Calu3 (cell line): ENCODE measurements around the gene RNF214. TPM values are rescaled to one million over a fixed set of nuclear protein-coding genes. Genes with fewer than 3 reads are reported as not detected.

Experiments used
- BruUV-seq: library from RNA; stranded (reverse); fragments of 400-500 nt; replicated peaks from 2 replicates; lab custom pipeline; 2021; lab: Mats Ljungman, UMichigan
- CTCF ChIA-PET: fragments of 300-600 bp; sonication (Branson Sonifier 250); formaldehyde crosslinking; loops from one replicate; lab custom pipeline; 2022; ENCODE audit warnings: antibody characterized with exemption; lab: Charles Lee
- DNase-seq: peaks from one replicate; pipeline ENCODE4 v3.0.0; 2022
- H3K27ac Mint-ChIP-seq: one replicate; pipeline ENCODE4 v1.8.0; 2022; ENCODE audit warnings: mixed read lengths; ENCODE audit not compliant: unreplicated experiment
- H3K27me3 Mint-ChIP-seq: one replicate; pipeline ENCODE4 v1.8.0; 2022; ENCODE audit warnings: mixed read lengths; ENCODE audit not compliant: unreplicated experiment
- H3K36me3 Mint-ChIP-seq: one replicate; pipeline ENCODE4 v1.8.0; 2022; ENCODE audit warnings: mild to moderate bottlenecking, moderate library complexity, mixed read lengths; ENCODE audit not compliant: insufficient read depth, unreplicated experiment
- H3K4me1 Mint-ChIP-seq: one replicate; pipeline ENCODE4 v1.8.0; 2022; ENCODE audit warnings: mild to moderate bottlenecking, low read depth, mixed read lengths; ENCODE audit not compliant: unreplicated experiment
- H3K4me3 Mint-ChIP-seq: one replicate; pipeline ENCODE4 v1.8.0; 2022; ENCODE audit warnings: mild to moderate bottlenecking, low read depth, moderate library complexity, mixed read lengths; ENCODE audit not compliant: unreplicated experiment
- H3K9me3 Mint-ChIP-seq: one replicate; pipeline ENCODE4 v1.8.0; 2022; ENCODE audit warnings: low read depth, mixed read lengths; ENCODE audit not compliant: unreplicated experiment
- intact Hi-C: fragments of 100-400 bp; cut with micrococcal nuclease; formaldehyde crosslinking; loops from one replicate; pipeline ENCODE4 v1.10.0; 2022; ENCODE audit not compliant: unreplicated experiment
- total RNA-seq: library from RNA; stranded (reverse); gene quantifications from 2 replicates; pipeline ENCODE4 v1.2.3, GENCODE V29; 2022
- TF ChIP-seq, protein P1 (sequence below): fragments of 200-600 bp; IDR thresholded peaks from one replicate; pipeline ENCODE4 v1.8.0; 2022; ENCODE audit warnings: antibody characterized with exemption; ENCODE audit not compliant: unreplicated experiment

RNF214 gene
- total RNA-seq, 1 experiment from 2014 or later: 19.2 TPM

DNA sequence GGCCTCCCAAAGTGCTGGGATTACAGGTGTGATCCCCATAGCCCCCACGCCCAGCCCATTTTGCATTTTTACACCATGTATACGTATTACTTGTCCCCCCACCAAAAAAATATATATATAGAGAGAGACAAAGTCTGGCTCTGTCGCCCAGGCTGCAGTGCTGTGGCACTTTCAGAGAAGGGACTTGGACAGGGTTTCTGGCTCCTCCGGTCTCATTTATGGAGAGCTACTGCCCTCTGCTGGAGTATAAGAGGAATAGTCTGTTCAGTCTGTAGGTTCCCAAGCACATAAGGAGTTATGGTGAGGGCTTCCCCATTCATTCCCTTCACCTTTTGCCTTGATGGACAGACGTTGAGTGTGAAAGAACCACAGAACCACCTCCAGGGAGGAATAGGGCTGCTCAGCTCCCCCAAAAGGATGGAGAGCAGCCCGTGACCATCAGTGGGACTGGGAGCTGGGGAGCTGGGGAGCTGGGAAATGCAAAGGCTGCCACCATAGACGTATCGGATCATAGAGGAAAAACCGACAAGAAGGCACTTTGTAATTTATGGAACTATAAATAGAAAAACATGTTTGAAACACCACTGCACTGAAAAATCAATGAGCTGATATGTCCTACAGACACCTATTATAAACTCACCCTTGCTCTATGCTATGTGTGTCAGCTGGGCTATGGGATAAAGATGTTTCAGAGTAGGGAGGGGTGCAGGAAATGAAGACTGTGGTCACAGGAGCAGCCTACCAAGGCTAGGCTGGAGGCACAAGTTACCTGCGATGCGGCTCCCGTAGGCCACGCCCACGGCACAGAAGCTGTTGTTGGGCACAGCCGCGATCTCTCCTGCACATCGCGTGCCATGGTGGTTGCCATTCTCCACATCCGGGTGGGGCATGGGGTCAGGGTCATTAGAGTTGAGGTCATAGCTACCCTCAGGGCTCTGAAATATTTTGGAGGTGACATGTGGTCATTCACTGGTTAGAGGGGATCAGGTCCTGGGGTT is 5.8 kb upstream of the RNF214 start:
- no peak overlapping the region for H3K4me3 Mint-ChIP-seq
- CTCF ChIA-PET: interaction anchor here (0.7 to 1.5 kb wide), 4 partner anchors 16 to 494 kb away, joined by 3 to 4 read pairs (median 4); partner anchors contain the start of genes APOA5 and SIDT2
- peaks cover 41% of the 10 kb centered on the region for H3K36me3 Mint-ChIP-seq
- no peaks in the 10 kb centered on the region for H3K9me3 Mint-ChIP-seq
- H3K27me3 Mint-ChIP-seq: no peaks in the 10 kb centered on the region
- TF ChIP-seq, protein P1, sequence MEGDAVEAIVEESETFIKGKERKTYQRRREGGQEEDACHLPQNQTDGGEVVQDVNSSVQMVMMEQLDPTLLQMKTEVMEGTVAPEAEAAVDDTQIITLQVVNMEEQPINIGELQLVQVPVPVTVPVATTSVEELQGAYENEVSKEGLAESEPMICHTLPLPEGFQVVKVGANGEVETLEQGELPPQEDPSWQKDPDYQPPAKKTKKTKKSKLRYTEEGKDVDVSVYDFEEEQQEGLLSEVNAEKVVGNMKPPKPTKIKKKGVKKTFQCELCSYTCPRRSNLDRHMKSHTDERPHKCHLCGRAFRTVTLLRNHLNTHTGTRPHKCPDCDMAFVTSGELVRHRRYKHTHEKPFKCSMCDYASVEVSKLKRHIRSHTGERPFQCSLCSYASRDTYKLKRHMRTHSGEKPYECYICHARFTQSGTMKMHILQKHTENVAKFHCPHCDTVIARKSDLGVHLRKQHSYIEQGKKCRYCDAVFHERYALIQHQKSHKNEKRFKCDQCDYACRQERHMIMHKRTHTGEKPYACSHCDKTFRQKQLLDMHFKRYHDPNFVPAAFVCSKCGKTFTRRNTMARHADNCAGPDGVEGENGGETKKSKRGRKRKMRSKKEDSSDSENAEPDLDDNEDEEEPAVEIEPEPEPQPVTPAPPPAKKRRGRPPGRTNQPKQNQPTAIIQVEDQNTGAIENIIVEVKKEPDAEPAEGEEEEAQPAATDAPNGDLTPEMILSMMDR: peak; percentile 49
- BruUV-seq: no TSS peak
- DNase-seq: peak; percentile 35
- peaks cover 14% of the 10 kb centered on the region for H3K4me1 Mint-ChIP-seq
- intact Hi-C loops: loop anchor here (5.0 kb wide), 1 partner anchor 494 kb away; no protein-coding TSS in a partner anchor
- no peak overlapping the region for H3K27ac Mint-ChIP-seq

DNA sequence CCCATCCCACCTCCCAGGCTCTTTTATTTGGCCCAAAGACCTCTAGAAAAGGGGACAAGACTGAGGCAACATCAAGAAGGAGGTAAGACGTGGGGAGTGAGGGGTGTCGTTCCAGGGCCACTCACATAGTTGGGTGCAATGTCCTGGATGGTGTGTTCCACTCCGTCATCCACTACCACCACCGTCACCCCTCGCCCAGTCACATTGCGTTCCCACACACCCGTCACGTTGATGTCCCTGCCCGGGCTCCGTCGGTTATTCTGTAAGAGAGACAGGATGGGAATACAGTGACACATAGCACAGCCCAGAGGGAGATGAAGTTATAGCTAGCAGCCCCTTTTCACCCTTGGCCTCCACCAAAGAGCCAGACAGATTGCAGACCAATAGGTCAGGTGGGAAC is 4.4 kb upstream of the RNF214 start:
- TF ChIP-seq, protein P1: no peak
- no peaks in the 10 kb centered on the region for H3K9me3 Mint-ChIP-seq
- H3K27me3 Mint-ChIP-seq: no peaks in the 10 kb centered on the region
- CTCF ChIA-PET: interaction anchor here (0.7 kb wide), 1 partner anchor 1023 kb away, joined by 3 read pairs; no protein-coding TSS in a partner anchor
- no peak overlapping the region for H3K4me3 Mint-ChIP-seq
- intact Hi-C loops: loop anchor here (5.0 kb wide), 1 partner anchor 496 kb away; no protein-coding TSS in a partner anchor
- BruUV-seq: no TSS peak
- H3K4me1 Mint-ChIP-seq: peaks cover 14% of the 10 kb centered on the region
- H3K36me3 Mint-ChIP-seq: peaks cover 45% of the 10 kb centered on the region
- DNase-seq: no peak
- H3K27ac Mint-ChIP-seq: no peak overlapping the region

DNA sequence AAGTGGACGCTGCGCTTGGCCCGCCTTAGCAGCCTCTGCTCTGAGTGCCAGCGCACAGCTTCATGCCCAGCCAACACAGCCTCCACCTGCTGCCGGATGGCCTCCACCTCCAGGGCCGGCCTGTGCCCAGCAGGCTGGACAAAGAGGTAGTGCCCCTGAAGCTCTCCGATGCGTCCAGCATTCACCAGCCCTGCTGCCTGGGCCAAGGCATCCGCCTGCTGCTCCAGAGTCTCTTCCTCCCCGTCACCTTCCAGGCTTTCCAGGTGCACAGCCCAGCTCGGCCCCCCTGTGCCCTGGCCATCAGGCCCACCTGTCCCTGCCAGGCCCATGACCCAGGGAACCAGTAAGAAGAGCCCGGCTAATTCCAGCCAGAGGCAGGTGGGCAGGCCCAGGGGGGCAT is 3.1 kb upstream of the RNF214 start:
- H3K27ac Mint-ChIP-seq: no peak overlapping the region
- CTCF ChIA-PET: no interaction called here
- no peak overlapping the region for H3K4me3 Mint-ChIP-seq
- no TSS peak for BruUV-seq
- H3K9me3 Mint-ChIP-seq: no peaks in the 10 kb centered on the region
- TF ChIP-seq, protein P1: no peak
- H3K27me3 Mint-ChIP-seq: no peaks in the 10 kb centered on the region
- DNase-seq: no peak
- intact Hi-C loops: loop anchor here (5.0 kb wide), 1 partner anchor 497 kb away; no protein-coding TSS in a partner anchor
- H3K4me1 Mint-ChIP-seq: peaks cover 14% of the 10 kb centered on the region
- peaks cover 45% of the 10 kb centered on the region for H3K36me3 Mint-ChIP-seq

DNA sequence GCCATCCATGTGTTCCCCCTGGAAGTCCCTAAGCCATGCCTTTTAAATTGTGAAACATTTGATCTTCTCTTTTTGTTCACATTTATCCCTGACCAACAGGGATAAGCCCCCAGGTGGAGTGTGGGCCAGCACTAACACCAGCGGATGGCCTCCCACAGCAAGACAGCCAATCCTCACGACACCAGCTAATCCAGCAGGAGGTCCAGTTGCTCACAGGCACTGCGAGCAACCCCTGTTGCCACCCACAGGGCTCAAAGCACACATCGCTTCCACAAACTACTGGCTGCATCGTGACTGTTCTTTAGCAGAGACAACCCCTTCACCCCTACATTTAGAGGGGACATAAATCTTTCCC is 2.6 kb upstream of the RNF214 start:
- no peaks in the 10 kb centered on the region for H3K27me3 Mint-ChIP-seq
- H3K4me3 Mint-ChIP-seq: no peak overlapping the region
- intact Hi-C loops: loop anchor here (5.0 kb wide), 2 partner anchors 87 to 498 kb away; partner anchors contain the start of gene BACE1
- TF ChIP-seq, protein P1: no peak
- no TSS peak for BruUV-seq
- H3K27ac Mint-ChIP-seq: no peak overlapping the region
- H3K4me1 Mint-ChIP-seq: peaks cover 14% of the 10 kb centered on the region
- no peak for DNase-seq
- H3K36me3 Mint-ChIP-seq: peaks cover 42% of the 10 kb centered on the region
- H3K9me3 Mint-ChIP-seq: no peaks in the 10 kb centered on the region
- CTCF ChIA-PET: no interaction called here
